OCI-LY1 (cell line): ENCODE measurements around the gene DFFA.
"Not testable (repeated sequence)": the region's sequence is repeated elsewhere in the genome, so short reads cannot be mapped to it uniquely, and the experiment has no call there.

Experiments
- H2AFZ ChIP-seq: fragments of 200-600 bp; sonication (generic), shearing (Covaris generic); 2 replicates; pipeline ENCODE4 v1.6.0; 2014; ENCODE audit warnings: antibody characterized with exemption, mild to moderate bottlenecking, low read length
- H3F3A ChIP-seq: fragments of 200-600 bp; sonication (generic), shearing (Covaris generic); 2 replicates; pipeline ENCODE4 v1.6.0; 2014; ENCODE audit warnings: mild to moderate bottlenecking, antibody characterized with exemption, low read length, moderate library complexity; ENCODE audit not compliant: insufficient read depth
- H3K27ac ChIP-seq: fragments of 200-600 bp; sonication (generic); 2 replicates; pipeline ENCODE4 v1.5.1; 2014; ENCODE audit warnings: low read length, mixed run types, mild to moderate bottlenecking, low read depth; ENCODE audit not compliant: poor library complexity, severe bottlenecking
- H3K27me3 ChIP-seq: fragments of 200-600 bp; sonication (generic); 2 replicates; pipeline ENCODE4 v1.6.0; 2014; ENCODE audit warnings: antibody characterized with exemption, mild to moderate bottlenecking, low read length, moderate library complexity; ENCODE audit not compliant: insufficient read depth
- H3K36me3 ChIP-seq: fragments of 200-600 bp; sonication (generic); 2 replicates; pipeline ENCODE4 v1.6.1; 2014; ENCODE audit warnings: mild to moderate bottlenecking, antibody characterized with exemption, low read length, moderate library complexity, mixed read lengths; ENCODE audit not compliant: insufficient read depth
- H3K4me1 ChIP-seq: fragments of 200-600 bp; sonication (generic); 2 replicates; pipeline ENCODE4 v1.5.1; 2014; ENCODE audit warnings: mild to moderate bottlenecking, low read length, moderate library complexity; ENCODE audit not compliant: insufficient read depth, severe bottlenecking
- H3K4me2 ChIP-seq: fragments of 200-600 bp; sonication (generic), shearing (Covaris generic); 2 replicates; pipeline ENCODE4 v1.6.1; 2014; ENCODE audit warnings: low read length
- H3K4me3 ChIP-seq: fragments of 200-600 bp; sonication (generic); 2 replicates; pipeline ENCODE4 v1.5.1; 2014; ENCODE audit warnings: low read length, low read depth, mild to moderate bottlenecking, mixed read lengths; ENCODE audit not compliant: poor library complexity, severe bottlenecking
- H3K79me2 ChIP-seq: fragments of 200-600 bp; shearing (Covaris generic); 2 replicates; pipeline ENCODE4 v1.6.1; 2016; ENCODE audit warnings: mixed run types, low read length, mixed read lengths; ENCODE audit not compliant: insufficient read depth
- H3K9ac ChIP-seq: fragments of 200-600 bp; sonication (generic), shearing (Covaris generic); 2 replicates; pipeline ENCODE4 v1.6.1; 2014; ENCODE audit warnings: mild to moderate bottlenecking, low read length, mixed read lengths
- H3K9me2 ChIP-seq: fragments of 200-600 bp; sonication (generic), shearing (Covaris generic); 2 replicates; pipeline ENCODE4 v1.6.1; 2014; ENCODE audit warnings: low read depth, mild to moderate bottlenecking, low read length, mixed read lengths
- H3K9me3 ChIP-seq: fragments of 200-600 bp; shearing (Covaris generic); 2 replicates; pipeline ENCODE4 v1.6.1; 2014; ENCODE audit warnings: low read length, mixed read lengths
- H4K20me1 ChIP-seq: fragments of 200-600 bp; sonication (generic), shearing (Covaris generic); 2 replicates; pipeline ENCODE4 v1.6.0; 2016; ENCODE audit warnings: mild to moderate bottlenecking, low read length; ENCODE audit not compliant: insufficient read depth
- EZH2 ChIP-seq: fragments of 200-600 bp; sonication (generic), shearing (Covaris generic); IDR thresholded peaks from 2 replicates; pipeline ENCODE4 v1.8.0; 2017; ENCODE audit warnings: borderline replicate concordance, mixed run types, mild to moderate bottlenecking, antibody characterized with exemption, low read length, moderate library complexity, mixed read lengths
- TF ChIP-seq, protein P1 (sequence below): fragments of 200-600 bp; sonication (generic), shearing (Covaris generic); IDR thresholded peaks from 2 replicates; pipeline ENCODE4 v1.5.1; 2017; ENCODE audit warnings: mild to moderate bottlenecking, antibody characterized with exemption, low read length, moderate library complexity, mixed read lengths

DFFA gene

DNA sequence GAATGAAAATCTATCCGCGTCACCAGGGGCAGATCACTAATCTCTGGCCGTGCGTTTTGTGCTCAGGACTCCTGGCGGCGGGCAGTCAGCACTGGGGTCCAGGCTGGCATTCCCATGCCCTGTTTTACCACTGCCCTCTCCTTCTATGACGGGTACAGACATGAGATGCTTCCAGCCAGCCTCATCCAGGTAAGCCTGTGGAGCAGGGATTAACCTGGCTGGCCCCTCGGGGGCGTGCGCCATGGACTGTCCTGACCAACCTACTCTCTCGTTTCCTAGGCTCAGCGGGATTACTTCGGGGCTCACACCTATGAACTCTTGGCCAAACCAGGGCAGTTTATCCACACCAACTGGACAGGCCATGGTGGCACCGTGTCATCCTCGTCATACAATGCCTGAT lies 53.0 kb downstream of the DFFA start:
- Histone ChIP-seq H3K36me3 (peaks cover 57% of the 10 kb centered on the region), H3K27me3 (no peaks in the 10 kb centered on the region), H3F3A (no peaks in the 10 kb centered on the region), H3K4me3 (no peak overlapping the region), H3K9me3 (no peaks in the 10 kb centered on the region), H4K20me1 (no peaks in the 10 kb centered on the region), H3K79me2 (no peaks in the 10 kb centered on the region), H3K9me2 (no peaks in the 10 kb centered on the region), H3K4me1 (no peaks in the 10 kb centered on the region), H3K27ac (no peak overlapping the region), H3K9ac (no peak overlapping the region), H3K4me2 (no peak overlapping the region), H2AFZ (no peak overlapping the region)
- TF ChIP-seq EZH2, result no peak
- TF ChIP-seq, protein P1, sequence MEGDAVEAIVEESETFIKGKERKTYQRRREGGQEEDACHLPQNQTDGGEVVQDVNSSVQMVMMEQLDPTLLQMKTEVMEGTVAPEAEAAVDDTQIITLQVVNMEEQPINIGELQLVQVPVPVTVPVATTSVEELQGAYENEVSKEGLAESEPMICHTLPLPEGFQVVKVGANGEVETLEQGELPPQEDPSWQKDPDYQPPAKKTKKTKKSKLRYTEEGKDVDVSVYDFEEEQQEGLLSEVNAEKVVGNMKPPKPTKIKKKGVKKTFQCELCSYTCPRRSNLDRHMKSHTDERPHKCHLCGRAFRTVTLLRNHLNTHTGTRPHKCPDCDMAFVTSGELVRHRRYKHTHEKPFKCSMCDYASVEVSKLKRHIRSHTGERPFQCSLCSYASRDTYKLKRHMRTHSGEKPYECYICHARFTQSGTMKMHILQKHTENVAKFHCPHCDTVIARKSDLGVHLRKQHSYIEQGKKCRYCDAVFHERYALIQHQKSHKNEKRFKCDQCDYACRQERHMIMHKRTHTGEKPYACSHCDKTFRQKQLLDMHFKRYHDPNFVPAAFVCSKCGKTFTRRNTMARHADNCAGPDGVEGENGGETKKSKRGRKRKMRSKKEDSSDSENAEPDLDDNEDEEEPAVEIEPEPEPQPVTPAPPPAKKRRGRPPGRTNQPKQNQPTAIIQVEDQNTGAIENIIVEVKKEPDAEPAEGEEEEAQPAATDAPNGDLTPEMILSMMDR, result no peak

DNA sequence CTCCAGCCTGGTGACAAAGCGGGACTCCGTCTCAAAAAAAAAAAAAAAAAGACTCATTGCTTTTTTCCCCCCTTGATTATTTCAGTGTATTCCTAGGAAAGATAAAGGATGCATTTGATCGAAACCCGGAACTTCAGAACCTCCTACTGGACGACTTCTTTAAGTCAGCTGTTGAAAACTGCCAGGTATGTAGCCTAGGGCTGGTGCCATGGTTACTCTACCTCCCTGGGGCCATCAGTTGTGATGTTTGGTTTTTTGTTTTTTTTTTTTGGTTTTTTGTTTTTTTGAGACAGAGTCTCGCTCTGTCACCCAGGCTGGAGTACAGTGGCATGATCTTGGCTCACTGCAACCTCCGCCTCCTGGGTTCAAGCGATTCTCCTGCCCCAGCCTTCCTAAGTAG lies 53.6 kb downstream of the DFFA start:
- H3K27ac ChIP-seq, H3K4me2 ChIP-seq, H3K9me2 ChIP-seq, H3K4me3 ChIP-seq, H4K20me1 ChIP-seq, H3K4me1 ChIP-seq, H3K79me2 ChIP-seq, H3F3A ChIP-seq, H3K9ac ChIP-seq, H3K9me3 ChIP-seq, H3K27me3 ChIP-seq, H2AFZ ChIP-seq: not testable (repeated sequence)
- peaks cover 63% of the 10 kb centered on the region for H3K36me3 ChIP-seq

DNA sequence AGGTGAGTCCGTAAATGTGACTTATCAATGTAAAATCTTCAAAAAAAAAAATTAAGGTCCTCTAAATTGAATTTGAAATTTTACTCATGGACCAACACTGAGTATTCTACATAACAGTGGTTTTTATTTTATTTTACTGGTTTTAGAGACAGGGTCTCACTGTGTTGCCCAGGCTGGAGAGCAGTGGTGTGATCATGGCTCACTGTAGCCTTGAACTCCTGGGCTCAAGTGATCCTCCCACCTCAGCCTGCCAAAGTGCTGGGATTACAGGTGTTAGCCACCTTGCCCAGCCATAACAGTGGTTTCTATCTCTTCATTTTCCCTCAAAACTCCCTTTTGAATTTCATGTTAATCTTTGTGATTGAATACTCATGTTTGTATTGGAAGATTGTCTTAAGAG lies 56.4 kb downstream of the DFFA start:
- H2AFZ ChIP-seq, H3K4me1 ChIP-seq, H4K20me1 ChIP-seq, H3K4me3 ChIP-seq, H3F3A ChIP-seq, H3K27me3 ChIP-seq, H3K79me2 ChIP-seq, H3K9ac ChIP-seq, H3K4me2 ChIP-seq, H3K27ac ChIP-seq, H3K9me2 ChIP-seq, H3K9me3 ChIP-seq: not testable (repeated sequence)
- peaks cover 88% of the 10 kb centered on the region for H3K36me3 ChIP-seq

DNA sequence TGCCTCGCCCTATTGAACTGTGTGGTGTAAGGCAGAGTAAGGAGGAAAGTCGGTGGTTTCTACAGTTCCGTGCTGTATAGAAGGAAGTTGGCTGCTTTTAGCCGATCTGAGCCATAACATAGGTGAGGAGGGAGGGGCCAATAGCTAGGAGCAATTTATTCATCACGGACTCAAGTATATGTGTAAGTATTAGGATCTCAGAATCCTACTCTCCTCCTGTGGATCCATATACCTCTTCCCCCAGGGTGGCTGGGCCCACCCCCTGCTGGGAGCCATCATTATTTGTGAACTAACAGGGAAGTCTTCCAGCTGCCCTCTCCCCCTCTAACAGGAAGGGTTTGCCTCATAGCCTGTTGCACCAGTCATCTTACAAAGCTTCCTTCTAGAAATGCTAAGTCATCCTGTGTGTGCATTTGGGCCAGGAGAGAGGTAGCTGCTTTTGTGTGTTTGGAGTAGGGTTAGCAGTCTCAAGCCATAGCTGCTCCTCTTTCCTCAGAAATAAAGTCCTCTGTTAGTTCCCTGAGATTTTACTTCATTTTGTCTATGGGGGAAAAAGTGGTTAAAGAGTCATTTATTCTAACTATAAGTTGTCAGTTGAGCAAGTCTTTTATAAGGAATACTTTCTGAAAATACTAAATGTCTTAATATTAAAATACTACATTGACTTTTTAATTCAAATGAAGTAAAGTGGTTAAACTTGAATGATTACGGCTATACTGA lies 57.0 kb downstream of the DFFA start:
- Histone ChIP-seq H3K36me3 (peaks cover 90% of the 10 kb centered on the region), H4K20me1 (no peaks in the 10 kb centered on the region), H3K27me3 (no peaks in the 10 kb centered on the region), H3K4me1 (no peaks in the 10 kb centered on the region), H3K9ac (no peak overlapping the region), H3K79me2 (no peaks in the 10 kb centered on the region), H3K9me2 (no peaks in the 10 kb centered on the region), H3F3A (no peaks in the 10 kb centered on the region), H3K9me3 (no peaks in the 10 kb centered on the region), H3K4me2 (no peak overlapping the region), H3K27ac (no peak overlapping the region), H3K4me3 (no peak overlapping the region), H2AFZ (no peak overlapping the region)
- no peak for TF ChIP-seq EZH2
- TF ChIP-seq, protein P1, result no peak
